Sigmoid colon (tissue), 4 donors: Measurements from ENCODE around the gene ELMO3.

Experiments used
- CTCF ChIP-seq, 4 experiments: fragments of 450-650 bp in 3 of 4; fragments of 200-600 bp in 1 of 4; IDR thresholded peaks; one replicate each; pipeline ENCODE4 v1.5.1; 2016 to 2019; ENCODE audit warnings: antibody characterized with exemption in 4 of 4, mild to moderate bottlenecking in 3 of 4, moderate library complexity in 2 of 4
- EP300 ChIP-seq, 4 donors: sonication (generic); formaldehyde crosslinking; IDR thresholded peaks; one replicate each; pipeline ENCODE4 v1.6.1; 2017; ENCODE audit warnings: antibody characterized with exemption in 4 of 4
- POLR2A ChIP-seq, 2 donors: fragments of 450-650 bp; IDR thresholded peaks; one replicate each; pipeline ENCODE4 v1.6.1; 2016; ENCODE audit warnings: antibody characterized with exemption in 2 of 2, mild to moderate bottlenecking in 2 of 2, moderate library complexity in 2 of 2
- POLR2AphosphoS5 ChIP-seq, 4 donors: sonication (generic); formaldehyde crosslinking; IDR thresholded peaks; one replicate each; pipeline ENCODE4 v1.6.1; 2017; ENCODE audit warnings: antibody characterized with exemption in 4 of 4

- TF ChIP-seq POLR2A (IDR thresholded peaks at IDR 0.05) = no peak
- no peak for TF ChIP-seq POLR2AphosphoS5 (IDR thresholded peaks at IDR 0.05)
- TF ChIP-seq CTCF (IDR thresholded peaks at IDR 0.05) = no peak
- no peak for TF ChIP-seq EP300 (IDR thresholded peaks at IDR 0.05)
Observed at GRCh38 chr16:67245186-67245585, 46.3 kb downstream of the ELMO3 start.
